HepG2 (cell line): ENCODE measurements around the gene C20orf204. TPM values are rescaled to one million over a fixed set of nuclear protein-coding genes. Genes with fewer than 3 reads are reported as not detected.

Experiments
- ASH2L ChIP-seq: fragments of 300-600, 200-600 bp; sonication (generic); IDR thresholded peaks from 2 replicates; pipeline ENCODE4 v1.7.0; 2017; ENCODE audit warnings: low read depth, mild to moderate bottlenecking, moderate library complexity, mixed read lengths, low read length; ENCODE audit not compliant: insufficient read length
- ATF2 ChIP-seq: sonication (generic); formaldehyde crosslinking; IDR thresholded peaks from 2 replicates; pipeline ENCODE4 v1.4.0; 2020; ENCODE audit warnings: missing genetic modification reagents
- CCAR2 ChIP-seq: fragments of 200-400 bp; formaldehyde crosslinking; optimal IDR thresholded peaks from 2 replicates; pipeline ENCODE3; 2018; ENCODE audit warnings: low read depth, mild to moderate bottlenecking, low read length, moderate library complexity
- GATAD1 ChIP-seq: IDR thresholded peaks from 2 replicates; pipeline ENCODE4 v1.6.1; 2016; ENCODE audit warnings: missing genetic modification reagents, missing compliant biosample characterization
- HDAC6 ChIP-seq: fragments of 200-600 bp; sonication (generic); IDR thresholded peaks from 2 replicates; pipeline ENCODE4 v1.7.0; 2017; ENCODE audit warnings: mild to moderate bottlenecking, antibody characterized with exemption, low read length, low read depth
- HMG20A ChIP-seq: IDR thresholded peaks from 2 replicates; pipeline ENCODE4 v1.6.1; 2016; ENCODE audit warnings: borderline replicate concordance
- HMG20B ChIP-seq: conservative IDR thresholded peaks from 2 replicates; pipeline ENCODE4 v1.6.1; 2016; ENCODE audit warnings: missing genetic modification reagents, missing compliant biosample characterization
- NPAS2 ChIP-seq: sonication (generic); formaldehyde crosslinking; IDR thresholded peaks from 2 replicates; pipeline ENCODE4 v1.8.0; 2022; ENCODE audit warnings: mild to moderate bottlenecking, missing genetic modification reagents, borderline replicate concordance
- PHF20 ChIP-seq: sonication (generic); formaldehyde crosslinking; IDR thresholded peaks from 2 replicates; pipeline ENCODE4 v1.5.0; 2020; ENCODE audit warnings: mild to moderate bottlenecking, missing genetic modification reagents
- STAT5B ChIP-seq: sonication (generic); formaldehyde crosslinking; IDR thresholded peaks from 2 replicates; pipeline ENCODE4 v1.4.0; 2020; ENCODE audit warnings: missing genetic modification reagents
- YY1 ChIP-seq: IDR thresholded peaks from 2 replicates; pipeline ENCODE4 v1.6.1; 2011; ENCODE audit warnings: low read length, low read depth, moderate library complexity, mild to moderate bottlenecking; ENCODE audit not compliant: insufficient read depth, insufficient replicate concordance
- ZBED4 ChIP-seq: sonication (generic); formaldehyde crosslinking; IDR thresholded peaks from 2 replicates; pipeline ENCODE4 v1.4.0; 2020; ENCODE audit warnings: missing genetic modification reagents, borderline replicate concordance
- ZBTB26 ChIP-seq: IDR thresholded peaks from 2 replicates; pipeline ENCODE4 v1.6.1; 2016; ENCODE audit warnings: missing compliant biosample characterization, missing genetic modification reagents, borderline replicate concordance
- ZFP36L2 ChIP-seq: sonication (generic); formaldehyde crosslinking; IDR thresholded peaks from 2 replicates; pipeline ENCODE4 v1.4.0; 2020; ENCODE audit warnings: missing genetic modification reagents
- ZNF496 ChIP-seq: sonication (generic); formaldehyde crosslinking; IDR thresholded peaks from 2 replicates; pipeline ENCODE4 v1.8.1; 2023; ENCODE audit warnings: mild to moderate bottlenecking, moderate library complexity, missing genetic modification reagents; ENCODE audit not compliant: insufficient replicate concordance
- ZNF720 ChIP-seq: sonication (generic); formaldehyde crosslinking; IDR thresholded peaks from 2 replicates; pipeline ENCODE4 v1.4.0; 2020; ENCODE audit warnings: missing genetic modification reagents
- ZNF781 ChIP-seq: sonication (generic); formaldehyde crosslinking; IDR thresholded peaks from 2 replicates; pipeline ENCODE4 v1.5.1; 2020; ENCODE audit warnings: borderline replicate concordance, mild to moderate bottlenecking, missing genetic modification reagents; ENCODE audit errors: not compliant biosample characterization
- ZNF878 ChIP-seq: sonication (generic); formaldehyde crosslinking; IDR thresholded peaks from 2 replicates; pipeline ENCODE4 v1.8.1; 2023; ENCODE audit warnings: mild to moderate bottlenecking, missing genetic modification reagents, moderate library complexity
- ZNF891 ChIP-seq: sonication (generic); formaldehyde crosslinking; IDR thresholded peaks from 2 replicates; pipeline ENCODE4 v1.5.0; 2020; ENCODE audit warnings: mild to moderate bottlenecking, missing genetic modification reagents
- polyA plus RNA-seq, 8 experiments: library from polyadenylated mRNA; depleted of rRNA in 3 of 8; stranded (reverse) in 7 of 8; unstranded in 1 of 8; fragments of >200 nt; fragmentation: Illumina TruSeq in 4 of 8; extraction: Trizol in 4 of 8; gene quantifications; 2 replicates each; pipeline versions ENCODE4 v1.2.1 to v1.2.3, GENCODE V29; 2011 to 2016; ENCODE audit warnings: low read depth in 4 of 8, missing spikeins in 1 of 8, mixed read lengths in 1 of 8; ENCODE audit not compliant: insufficient read depth in 1 of 8
- total RNA-seq, 5 experiments: library from RNA; depleted of rRNA; stranded (reverse); fragments of >200 nt; fragmentation: Illumina TruSeq; extraction: Trizol; gene quantifications; 2 replicates each; pipeline ENCODE4 v1.2.3, GENCODE V29; 2016; ENCODE audit warnings: low read depth in 1 of 5
- TF ChIP-seq, protein P1 (sequence below): sonication (generic); formaldehyde crosslinking; conservative IDR thresholded peaks from 2 replicates; pipeline ENCODE4 v1.8.0; 2022; ENCODE audit warnings: low read depth, missing genetic modification reagents

Gene C20orf204
- total and polyA plus RNA-seq, 2 of the 13 experiments (the other 11 are each of a cell fraction or from before 2014, with no cell fraction given), result 22.1 to 80.0 TPM

DNA sequence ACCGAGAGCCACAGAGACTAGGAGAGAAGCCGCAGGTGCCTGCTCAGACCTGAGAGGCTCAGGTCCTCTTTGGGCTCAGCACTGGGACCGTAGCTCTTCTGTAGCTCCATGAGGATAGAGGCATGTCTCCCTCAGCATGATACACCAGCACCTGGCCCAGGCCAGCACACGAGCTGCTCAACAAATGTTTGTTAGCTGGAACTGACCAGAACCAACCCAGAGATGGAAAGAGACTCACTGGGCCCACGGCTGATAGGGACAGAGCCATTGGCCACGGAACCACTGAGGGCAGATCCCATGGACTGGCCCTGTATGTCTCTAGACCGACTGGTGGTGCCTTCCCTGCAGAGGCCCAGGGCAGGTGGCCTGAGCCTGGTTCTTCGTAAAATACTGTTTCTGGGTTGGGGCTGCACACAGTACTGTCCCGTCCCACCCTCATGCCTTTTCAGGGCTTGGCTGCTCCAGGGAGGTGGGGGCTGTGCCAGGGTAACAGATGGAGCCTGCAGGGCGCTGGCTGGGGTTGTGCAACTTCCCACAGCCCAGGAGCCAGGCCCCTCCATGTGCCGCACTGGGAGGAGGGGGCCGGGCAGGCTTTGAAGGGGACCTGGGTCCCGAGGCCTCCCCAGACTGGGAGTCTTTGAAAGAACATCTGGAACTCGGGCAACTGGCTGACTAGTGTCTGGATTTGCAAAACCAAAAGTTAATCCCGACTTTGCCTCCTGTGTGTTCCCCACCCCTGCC is 5.2 kb downstream of the C20orf204 start (continued):
- TF ChIP-seq ZNF496 (CRISPR knock-in tag) (no peak), ZNF878 (CRISPR knock-in tag) (no peak), ZFP36L2 (CRISPR knock-in tag) (no peak), ASH2L (no peak), ATF2 (CRISPR knock-in tag) (0 out of 2 replicates have a peak, but pooled peaks have one; percentile 47), ZNF720 (CRISPR knock-in tag) (no peak), ZNF781 (CRISPR knock-in tag) (peak; percentile 10), ZBED4 (no peak), CCAR2 (no peak), NPAS2 (CRISPR knock-in tag) (no peak), STAT5B (CRISPR knock-in tag) (peak; percentile 38; the same call in 1 of the 2 replicates), GATAD1 (CRISPR knock-in tag) (peak; percentile 42; the same call in 1 of the 2 replicates), HDAC6 (no peak), ZNF891 (CRISPR knock-in tag) (peak; percentile 30), HMG20A (CRISPR knock-in tag) (no peak), PHF20 (CRISPR knock-in tag) (no peak), HMG20B (no peak; the same call in 1 of the 2 replicates), ZBTB26 (0 out of 2 replicates have a peak, but pooled peaks have one; percentile 58), YY1 (peak; percentile 31)
- TF ChIP-seq, protein P1, sequence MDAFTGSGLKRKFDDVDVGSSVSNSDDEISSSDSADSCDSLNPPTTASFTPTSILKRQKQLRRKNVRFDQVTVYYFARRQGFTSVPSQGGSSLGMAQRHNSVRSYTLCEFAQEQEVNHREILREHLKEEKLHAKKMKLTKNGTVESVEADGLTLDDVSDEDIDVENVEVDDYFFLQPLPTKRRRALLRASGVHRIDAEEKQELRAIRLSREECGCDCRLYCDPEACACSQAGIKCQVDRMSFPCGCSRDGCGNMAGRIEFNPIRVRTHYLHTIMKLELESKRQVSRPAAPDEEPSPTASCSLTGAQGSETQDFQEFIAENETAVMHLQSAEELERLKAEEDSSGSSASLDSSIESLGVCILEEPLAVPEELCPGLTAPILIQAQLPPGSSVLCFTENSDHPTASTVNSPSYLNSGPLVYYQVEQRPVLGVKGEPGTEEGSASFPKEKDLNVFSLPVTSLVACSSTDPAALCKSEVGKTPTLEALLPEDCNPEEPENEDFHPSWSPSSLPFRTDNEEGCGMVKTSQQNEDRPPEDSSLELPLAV (CRISPR knock-in tag), result no peak
